IPS-NIHi11 (cell line): ENCODE results near the gene CMTM7.
"Not testable (repeated sequence)": the region's sequence is repeated elsewhere in the genome, so short reads cannot be mapped to it uniquely, and the experiment has no call there.

Source experiments
- DNase-seq: peaks from one replicate; pipeline ENCODE4 v3.0.0; 2012; ENCODE audit warnings: mixed read lengths, low spot score

Gene CMTM7

DNA sequence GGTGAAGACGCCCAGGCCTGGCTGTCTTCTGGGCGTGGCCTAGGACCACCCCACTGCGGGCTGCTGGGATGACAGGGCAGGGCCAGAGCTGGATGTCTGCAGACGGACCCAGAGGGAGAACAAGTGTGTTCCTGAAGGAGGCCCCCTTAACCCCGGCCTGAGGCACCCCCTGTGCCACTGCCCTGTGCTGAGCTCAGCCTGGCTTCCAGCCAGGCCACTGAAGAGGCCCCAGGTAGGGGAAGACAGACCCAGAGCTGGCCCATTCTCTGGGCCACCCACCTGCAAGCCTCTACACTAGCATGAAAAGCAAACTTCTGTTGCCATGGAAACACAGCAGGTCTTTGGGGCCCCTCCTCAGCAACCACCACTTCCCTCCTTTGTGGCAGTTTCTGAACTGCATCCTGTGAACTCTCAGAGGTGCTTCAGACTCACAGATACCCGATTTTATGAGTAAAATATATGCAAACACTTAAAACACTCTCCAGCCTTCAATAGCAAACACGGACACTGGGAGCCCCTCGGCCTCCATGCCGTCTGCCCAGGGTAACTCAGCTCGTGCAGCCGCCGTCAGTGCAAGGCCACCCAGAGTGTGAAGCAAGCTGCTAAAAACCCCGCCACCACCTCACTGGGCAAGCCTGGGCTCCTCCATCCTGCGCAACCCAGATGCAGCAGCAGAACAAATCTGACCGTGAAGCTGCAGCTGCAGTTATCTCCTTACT lies 68.5 kb downstream of the CMTM7 start:
- DNase-seq = peak; percentile 82

DNA sequence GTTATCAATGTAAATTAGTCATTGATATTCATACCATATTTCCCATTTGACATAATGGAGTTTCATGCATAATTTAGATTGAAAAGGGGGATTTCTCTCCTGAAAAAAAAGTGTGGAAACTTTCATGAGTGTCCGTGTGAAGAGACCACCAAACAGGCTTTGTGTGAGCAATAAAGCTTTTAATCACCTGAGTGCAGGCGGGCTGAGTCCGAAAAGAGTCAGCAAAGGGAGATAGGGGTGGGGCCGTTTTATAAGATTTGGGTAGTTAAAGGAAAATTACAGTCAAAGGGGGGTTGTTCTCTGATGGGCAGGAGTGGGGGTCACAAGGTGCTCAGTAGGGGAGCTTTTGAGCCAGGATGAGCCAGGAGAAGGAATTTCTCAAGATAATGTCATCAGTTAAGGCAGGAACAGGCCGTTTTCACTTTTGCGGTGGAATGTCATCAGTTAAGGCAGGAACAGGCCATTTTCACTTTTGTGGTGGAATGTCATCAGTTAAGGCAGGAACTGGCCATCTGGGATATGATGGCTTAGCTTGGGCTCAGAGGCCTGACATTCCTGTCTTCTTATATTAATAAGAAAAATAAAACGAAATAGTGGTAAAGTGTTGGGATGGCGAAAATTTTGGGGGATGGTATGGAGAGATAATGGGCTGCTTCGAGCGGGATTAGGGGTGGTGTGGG lies 69.3 kb downstream of the CMTM7 start:
- not testable (repeated sequence) for DNase-seq

DNA sequence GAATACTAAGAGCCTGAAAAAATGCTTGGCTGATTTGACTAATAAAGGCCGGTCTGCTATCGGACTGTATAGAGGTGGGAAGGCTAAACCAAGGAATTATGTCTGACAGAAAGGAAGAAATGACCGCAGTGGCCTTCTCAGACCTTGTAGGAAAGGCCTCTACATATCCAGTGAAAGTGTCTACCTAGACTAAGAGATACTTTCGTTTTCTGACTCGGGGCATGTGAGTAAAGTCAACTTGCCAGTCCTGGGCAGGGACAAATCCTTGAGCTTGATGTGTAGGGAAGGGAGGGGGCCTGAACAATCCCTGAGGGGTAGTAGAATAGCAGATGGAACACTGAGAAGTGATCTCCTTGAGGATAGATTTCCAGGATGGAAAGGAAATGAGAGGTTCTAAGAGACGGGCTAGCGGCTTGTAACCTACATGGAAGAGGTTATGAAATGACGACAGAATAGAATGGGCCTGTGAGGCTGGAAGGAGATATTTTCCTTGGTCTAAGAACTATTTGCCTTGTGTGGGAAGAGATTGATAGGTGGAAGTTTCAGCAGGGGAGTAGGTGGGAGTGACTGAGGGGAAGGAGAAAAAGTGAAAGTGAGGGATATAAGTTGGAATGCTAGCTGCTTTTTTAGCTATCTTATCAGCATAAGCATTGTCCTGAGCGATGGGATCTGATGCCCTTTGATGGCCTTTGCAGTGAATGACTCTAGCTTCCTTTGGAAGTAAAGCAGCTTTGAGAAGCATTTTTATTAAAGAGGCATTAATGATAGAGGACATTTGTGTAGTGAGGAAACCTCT lies 70.7 kb downstream of the CMTM7 start:
- DNase-seq = not testable (repeated sequence)

DNA sequence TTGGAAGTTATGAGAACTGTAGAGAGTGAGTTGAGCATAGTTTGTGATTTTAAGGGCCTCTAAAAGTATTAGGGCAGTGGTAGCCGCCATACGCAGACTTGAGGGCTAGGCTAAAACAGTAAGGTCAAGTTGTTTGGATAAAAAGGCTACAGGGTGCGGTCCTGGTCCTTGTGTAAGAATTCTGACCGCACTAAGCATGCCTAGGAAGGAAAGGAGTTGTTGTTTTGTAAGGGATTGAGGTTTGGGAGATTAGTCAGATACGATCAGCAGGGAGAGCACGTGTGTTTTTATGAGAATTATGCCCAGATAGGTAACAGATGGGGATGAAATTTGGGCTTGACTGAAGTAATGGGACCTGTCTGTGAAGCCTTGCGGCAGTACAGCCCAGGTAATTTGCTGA lies 71.8 kb downstream of the CMTM7 start:
- not testable (repeated sequence) for DNase-seq

DNA sequence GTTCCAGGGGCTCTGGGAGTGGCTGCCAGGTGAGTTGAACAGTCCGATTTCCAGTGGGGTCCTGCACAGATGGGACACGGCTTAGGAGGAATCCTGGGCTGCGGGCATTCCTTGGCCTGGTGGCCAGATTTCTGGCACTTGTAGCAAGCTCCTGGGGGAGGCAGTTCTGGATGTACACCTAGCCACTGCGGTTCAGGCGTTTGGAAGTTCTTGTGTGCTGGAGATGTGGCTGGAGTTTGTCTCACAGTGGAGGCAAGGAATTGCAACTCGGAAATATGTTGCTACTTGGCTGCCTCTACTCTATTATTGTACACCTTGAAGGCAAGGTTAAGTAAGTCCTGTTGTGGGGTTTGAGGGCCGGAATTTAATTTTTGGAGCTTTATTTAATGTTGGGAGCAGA lies 73.1 kb downstream of the CMTM7 start:
- not testable (repeated sequence) for DNase-seq

- DNase-seq = not testable (repeated sequence)
Measured at GRCh38 chr3:32466808-32467207, 75.2 kb downstream of the CMTM7 start.

DNA sequence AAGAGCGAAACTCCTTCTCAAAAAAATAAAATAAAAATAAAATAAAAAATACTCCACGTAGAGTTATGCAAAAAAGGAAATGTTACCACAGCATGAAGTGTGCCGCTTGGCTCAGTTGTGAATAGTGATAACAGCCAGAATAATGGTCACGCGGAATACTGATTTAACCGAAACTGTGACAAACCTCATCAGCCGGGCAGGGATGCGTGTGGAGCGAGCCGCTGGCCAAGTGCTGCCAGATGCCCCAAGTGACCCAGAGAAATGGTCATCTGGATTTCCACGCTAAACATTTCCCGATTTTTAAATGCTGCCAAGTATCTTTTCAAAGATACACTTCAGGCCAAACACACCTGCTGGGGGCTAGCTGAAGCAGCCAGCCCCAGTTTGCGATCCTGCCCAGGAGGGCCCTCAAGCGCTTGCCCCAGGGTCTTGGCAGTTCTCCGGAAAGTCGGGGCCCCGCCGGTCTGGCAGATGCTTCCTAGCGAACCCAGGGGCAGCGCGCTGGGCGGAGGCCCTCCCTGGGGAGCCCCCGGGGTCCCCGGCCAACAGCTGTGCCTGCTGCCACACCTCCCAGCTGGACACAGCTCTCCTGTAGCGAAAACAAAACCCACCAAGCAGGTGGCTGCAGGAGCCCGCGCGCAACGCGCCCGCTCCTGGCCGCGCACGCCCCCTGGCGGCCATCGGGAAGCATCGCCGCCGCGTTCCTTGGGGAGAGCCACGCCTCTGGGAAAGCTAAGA lies 75.8 kb downstream of the CMTM7 start:
- peak; percentile 93 for DNase-seq

- no peak for DNase-seq
Measured at GRCh38 chr3:32469151-32469874, 77.7 kb downstream of the CMTM7 start.

GRCh38 chr3:32470362-32470761 lies 78.7 kb downstream of the CMTM7 start:
- DNase-seq = no peak

GRCh38 chr3:32471246-32471645 lies 79.6 kb downstream of the CMTM7 start:
- no peak for DNase-seq

- DNase-seq = not testable (repeated sequence)
Measured at GRCh38 chr3:32472151-32472550, 80.5 kb downstream of the CMTM7 start.

- DNase-seq = no peak
Measured at GRCh38 chr3:32474201-32474600, 82.5 kb downstream of the CMTM7 start.

GRCh38 chr3:32480604-32481003 lies 89.0 kb downstream of the CMTM7 start:
- DNase-seq = no peak

- DNase-seq = no peak
Measured at GRCh38 chr3:32481791-32482631, 90.4 kb downstream of the CMTM7 start.

- DNase-seq = no peak
Measured at GRCh38 chr3:32482693-32483092, 91.0 kb downstream of the CMTM7 start.

GRCh38 chr3:32483772-32484171 lies 92.1 kb downstream of the CMTM7 start:
- DNase-seq = no peak

DNA sequence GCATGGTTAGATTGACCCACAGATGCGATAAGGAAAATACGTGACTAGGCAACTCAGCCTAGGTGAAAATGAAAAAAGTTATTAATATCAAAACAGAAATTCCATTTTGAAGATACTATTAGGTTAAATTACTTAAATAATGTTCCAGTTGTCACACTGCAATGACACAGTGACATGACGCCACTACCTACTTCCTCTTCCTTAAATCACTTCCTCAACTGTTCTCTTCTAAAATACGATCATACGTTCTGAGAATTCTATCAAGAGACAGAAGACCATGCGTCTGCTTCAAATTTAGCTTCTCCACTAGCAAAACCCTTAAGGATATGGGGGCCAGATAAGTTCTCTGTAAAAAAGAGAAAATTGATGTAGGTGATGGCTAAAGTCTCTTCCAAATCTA lies 92.8 kb downstream of the CMTM7 start:
- no peak for DNase-seq

- DNase-seq = no peak
Measured at GRCh38 chr3:32487781-32488473, 96.3 kb downstream of the CMTM7 start.

- no peak for DNase-seq
Measured at GRCh38 chr3:32488474-32489008, 96.9 kb downstream of the CMTM7 start.
